ENCODE measurements around the gene CUL7.
"Not testable (repeated sequence)": the region's sequence is repeated elsewhere in the genome, so short reads cannot be mapped to it uniquely, and the experiment has no call there.

Gene CUL7

DNA sequence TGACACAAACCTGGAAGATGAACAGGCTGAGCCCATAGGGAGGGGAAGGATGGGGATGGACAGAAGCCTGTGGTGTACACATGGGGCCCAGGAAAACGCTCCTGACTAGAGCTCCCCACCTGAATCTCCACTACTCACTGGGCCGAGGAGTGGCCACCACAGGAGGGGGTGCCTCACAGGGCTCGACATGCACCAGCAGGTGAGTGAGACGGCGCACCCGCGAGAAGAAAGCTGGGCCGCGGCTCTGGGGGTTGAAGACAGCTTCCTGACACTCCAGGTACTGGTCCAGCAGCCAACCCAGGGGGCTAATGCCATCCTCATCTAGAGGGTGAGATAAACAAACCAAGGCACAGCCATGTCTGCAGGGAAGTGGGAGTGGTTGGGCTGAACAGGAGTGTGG, 10.3 kb downstream of the CUL7 start:
- DNase-seq = no peak

DNA sequence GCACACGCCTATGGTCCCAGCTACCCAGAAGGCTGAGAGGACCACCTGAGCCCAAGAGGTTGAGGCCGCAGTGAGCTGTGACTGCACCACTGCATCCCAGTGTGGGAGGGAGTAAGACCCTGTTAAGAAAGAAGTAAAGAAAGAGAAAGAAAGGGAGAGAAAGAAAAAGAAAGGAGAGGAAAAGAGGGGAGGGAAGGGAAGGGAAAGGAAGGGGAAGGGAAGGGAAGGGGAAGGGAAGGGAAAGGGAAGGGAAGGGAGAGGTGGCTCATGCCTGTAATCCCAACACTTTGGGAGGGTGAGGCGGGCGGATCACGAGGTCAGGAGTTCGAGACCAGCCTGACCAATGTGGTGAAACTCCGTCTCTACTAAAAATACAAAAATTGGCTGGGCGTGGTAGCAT, 12.2 kb downstream of the CUL7 start:
- DNase-seq = not testable (repeated sequence)

DNA sequence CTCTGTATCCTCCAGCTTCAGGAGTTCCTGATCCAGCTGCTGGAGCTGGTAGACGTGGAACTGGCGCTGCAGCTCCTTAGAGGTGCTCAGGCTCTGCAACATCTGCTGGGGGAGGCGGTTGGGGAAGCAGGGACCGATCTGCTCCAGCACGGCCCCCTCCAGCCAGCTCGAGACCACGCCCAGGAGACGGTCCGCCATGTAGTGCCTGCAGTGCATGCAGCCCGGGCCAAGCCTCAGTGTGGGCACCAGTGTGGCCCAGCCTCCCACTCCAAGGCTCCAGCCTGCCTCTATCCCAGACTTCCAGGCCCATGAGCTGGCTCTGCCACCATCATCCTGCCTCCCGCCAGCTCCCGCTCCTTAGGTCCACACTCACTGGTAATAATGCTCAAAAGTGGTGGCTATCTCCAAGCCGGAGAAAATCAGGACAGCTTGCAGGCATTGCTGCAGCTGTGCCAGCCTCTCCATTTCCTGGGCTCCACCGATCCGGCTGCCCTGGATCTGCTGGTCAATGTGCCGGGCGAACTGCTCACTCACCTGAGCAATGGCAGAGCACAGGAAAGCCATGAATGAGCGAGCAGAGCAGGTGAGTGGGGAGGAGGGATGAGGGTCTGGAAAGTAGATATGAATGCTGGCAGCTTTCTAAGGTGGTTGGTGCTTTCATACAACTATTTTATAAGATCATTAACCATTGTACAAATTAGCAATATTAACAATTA, 13.0 kb downstream of the CUL7 start:
- DNase-seq = no peak

DNA sequence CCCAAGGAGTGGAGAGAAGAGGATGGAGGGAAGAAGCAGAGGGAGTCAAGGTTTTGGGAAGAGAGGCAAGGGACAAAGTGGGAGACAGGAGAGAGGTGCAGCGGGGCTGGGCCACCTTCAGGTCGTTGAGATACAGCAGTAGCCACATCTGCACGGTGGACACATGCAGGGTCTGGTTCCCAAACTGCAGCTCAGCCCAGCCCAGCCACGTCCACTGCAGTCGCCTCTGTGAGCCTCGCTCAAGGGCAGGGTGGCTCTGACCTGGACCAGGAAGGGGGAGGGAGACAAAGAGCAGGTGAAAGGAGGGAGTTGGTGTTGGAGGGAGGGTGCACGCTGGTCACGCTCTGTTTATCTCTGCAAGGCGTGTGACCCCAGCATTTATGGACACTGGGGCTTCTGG, 14.9 kb downstream of the CUL7 start:
- no peak for DNase-seq

DNA sequence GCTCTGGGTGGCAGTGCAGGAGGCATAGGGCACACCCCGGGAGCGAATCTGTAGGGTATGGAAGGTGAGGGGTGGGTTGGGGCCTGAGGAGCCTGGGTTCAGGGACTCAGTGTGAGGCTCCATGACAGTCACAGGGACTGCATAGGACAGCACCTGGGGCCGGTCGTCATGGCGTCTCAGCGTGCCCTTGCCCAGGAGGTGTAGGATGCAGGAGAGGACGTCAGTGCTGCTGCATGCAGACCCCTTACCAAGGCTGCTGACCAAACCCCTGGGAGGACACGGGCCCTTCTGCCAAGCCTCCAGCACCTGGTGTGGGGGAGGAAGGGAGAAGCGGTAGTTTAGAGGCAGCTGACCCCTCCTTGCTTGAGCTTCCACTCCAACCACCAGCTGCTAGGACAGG, 15.9 kb downstream of the CUL7 start:
- DNase-seq = no peak

DNA sequence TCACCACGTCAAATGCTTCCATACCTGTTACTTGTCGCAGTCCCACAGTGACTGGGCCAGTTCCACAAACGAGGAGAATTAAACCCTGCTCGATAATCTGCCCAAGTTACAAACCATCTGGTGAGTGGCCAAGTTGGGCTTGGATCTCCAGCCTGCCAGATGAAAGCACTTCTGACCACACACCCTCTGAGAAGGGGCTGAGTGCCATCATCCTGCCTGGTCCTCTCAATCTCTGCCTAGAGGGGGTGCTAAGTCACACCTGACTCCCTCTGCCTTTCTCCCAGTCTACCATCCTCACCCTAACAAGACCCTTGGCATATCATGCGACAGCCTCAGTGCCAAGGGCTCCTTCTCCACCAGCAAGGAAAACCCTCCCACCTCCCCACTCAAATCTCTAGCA, 16.5 kb downstream of the CUL7 start:
- DNase-seq = no peak

DNA sequence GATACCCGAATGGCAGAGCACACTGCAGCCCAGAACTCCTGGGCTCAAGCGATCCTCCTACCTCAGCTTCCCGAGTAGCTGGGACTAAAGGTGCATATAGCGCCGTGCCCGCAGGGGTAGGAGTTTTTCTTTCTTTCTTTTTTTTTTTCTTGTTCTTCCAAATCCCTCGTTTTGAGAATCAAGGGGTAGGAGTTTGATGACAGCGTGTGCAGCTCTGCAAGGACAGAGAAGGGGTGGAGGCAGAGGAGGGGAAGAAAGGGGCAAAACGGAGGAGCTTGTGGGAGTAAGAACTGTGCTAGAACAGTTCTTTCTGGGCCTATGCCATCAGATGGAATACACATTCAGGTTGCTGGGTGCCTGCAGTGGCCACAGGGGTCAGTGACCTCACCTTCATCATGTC, 16.9 kb downstream of the CUL7 start:
- no peak for DNase-seq

DNA sequence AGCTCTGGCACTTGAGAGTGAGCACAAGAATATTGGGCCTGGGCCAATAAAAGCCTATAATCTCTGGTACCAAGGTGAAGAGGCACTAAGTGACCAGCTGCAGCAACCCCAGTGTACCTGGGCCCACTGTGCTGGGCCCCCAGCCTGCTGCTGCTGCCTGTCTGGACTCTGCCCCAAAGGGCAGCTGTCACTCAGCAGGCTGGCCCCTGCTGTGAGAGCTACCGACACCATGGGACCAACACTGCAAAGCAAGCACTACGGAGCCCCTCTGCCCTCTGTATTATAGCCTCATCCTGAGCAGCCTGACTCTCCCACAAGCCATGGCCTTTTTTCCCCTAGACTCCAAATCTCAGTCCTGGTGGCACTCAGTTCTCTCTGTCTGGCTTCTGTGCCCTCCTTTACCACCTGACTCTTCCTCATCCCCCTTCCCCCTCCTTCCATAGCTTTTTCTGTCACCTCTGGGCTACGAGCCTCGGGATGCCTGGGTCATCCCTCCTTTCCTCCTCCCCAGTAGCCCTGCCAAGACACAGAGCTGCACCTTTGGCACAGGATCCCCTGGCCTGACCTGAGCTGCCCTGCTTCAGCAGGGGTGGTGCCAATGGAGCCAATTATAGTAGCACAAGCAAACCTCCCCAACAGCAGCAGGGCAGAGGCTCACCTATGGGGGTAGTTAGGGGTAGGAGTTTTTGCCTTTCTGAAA, 18.0 kb downstream of the CUL7 start:
- DNase-seq = no peak

DNA sequence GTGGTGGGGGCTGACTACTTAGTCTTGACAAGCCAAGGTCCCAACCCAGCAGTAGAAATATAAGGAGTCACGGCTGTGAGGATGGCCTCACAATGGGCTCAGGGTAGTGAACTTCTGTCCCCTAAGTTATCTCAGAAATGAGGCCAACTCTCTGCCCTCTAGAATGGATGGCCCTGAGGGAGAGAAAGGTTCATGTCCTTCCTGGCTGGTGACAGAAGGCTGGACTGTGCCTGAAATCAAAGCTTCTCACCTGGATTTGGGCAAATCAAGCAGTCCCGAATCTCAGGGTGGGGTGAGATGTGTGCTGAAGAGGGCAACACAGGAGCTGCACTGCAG, 19.5 kb downstream of the CUL7 start:
- DNase-seq = no peak

DNA sequence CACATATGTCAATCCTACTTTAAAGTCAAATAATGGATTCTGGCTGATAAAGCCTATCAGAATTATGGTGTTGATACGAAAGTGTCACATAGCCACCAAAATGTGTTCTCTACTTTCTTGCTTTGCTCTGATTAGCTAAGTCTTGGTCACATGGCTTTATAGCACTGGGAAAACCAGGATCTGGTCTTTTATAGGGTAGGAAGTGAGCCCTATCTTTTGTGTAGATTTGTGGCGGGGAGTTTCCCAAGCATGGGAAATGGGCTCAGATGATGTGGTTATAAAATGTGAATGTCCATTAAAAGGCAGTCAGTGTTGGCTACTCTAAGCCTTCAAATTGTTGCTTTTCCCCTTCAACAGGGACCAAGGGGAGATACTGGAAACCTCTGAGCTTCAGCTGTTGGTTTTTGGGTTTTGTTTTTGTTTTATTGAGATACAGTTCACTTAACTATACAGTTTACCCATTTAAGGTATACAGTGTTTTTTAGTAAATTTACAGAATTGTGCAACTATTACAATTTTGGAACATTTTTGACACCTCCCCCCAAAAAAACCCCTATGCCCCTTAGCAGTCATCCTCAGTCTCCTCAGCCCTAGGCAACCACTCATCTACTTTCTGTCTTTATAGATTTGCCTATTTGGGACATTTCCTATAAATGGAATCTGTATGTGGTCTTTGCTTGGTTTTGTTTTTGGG, 20.0 kb downstream of the CUL7 start:
- no peak for DNase-seq

DNA sequence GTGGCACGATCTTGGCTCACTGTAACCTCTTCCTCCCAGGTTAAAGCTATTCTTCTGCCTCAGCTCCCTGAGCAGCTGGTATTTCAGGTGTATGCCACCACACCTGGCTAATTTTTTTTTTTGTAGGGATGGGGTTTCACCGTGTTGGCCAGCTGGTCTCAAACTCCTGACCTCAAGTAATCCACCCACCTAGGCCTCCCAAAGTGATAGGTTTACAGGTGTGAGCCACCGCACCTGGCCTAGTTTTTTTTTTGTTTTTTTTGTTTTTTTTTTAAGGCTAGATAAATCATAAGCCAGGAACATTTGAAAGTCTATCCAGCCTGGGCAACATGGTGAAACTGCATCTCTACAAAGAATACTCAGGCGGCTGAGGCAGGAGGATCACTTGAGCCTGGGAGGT, 21.3 kb downstream of the CUL7 start:
- no peak for DNase-seq

DNA sequence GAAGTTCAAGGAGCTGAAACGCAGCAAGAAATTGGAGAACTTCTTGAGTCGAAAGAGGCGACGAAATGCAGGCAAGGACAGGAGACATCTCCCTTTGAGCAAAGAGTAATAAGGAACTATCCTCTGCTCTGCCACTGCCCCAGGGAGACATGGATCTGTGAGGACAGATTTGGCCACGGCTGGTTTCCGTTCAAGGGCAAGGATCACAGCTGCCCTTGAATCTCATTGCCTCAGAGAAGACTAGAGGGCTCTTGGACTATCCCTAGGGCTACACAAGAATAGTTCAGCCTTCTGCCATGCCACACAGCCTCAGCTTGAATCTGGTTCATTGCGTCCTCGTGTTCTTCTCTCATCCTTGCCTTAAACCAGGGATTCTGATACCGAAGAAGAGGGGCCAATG, 24.5 kb downstream of the CUL7 start:
- no peak for DNase-seq

DNA sequence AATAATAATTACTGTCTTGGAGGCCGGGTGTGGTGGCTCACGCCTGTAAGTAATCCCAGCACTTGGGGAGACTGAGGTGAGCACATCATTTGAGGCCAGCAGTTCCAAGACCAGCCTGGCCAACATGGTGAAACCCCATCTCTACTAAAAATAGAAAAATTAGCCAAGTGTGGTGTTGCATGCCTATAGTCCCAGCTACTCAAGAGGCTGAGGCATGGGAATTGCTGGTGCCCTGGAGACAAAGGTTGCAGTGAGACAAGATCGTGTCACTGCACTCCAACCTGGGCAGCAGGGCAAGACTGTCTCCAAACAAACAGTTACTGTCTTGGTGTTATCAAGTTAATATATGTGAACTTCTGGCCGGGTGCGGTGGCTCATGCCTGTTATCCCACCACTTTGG, 27.3 kb downstream of the CUL7 start:
- DNase-seq = no peak

DNA sequence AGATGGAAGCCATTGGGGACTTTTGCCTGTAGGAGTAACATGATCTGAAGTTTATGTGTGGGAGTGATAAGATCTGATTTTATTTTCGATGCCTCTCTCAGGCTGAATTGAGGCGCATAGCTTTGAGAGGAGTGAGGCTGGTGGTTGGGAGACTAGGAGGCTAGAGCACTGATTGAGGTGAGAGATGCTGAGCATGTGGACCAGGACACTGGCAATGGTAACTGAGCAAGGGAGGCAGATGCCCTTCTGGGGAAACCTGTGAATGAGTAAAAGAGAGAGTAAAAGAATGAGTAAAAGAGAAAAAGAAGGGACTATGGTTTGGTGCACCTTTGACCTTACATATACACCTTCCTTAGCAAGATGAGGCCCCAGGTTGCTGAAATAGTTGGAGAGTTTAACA, 29.2 kb downstream of the CUL7 start:
- DNase-seq = no peak

DNA sequence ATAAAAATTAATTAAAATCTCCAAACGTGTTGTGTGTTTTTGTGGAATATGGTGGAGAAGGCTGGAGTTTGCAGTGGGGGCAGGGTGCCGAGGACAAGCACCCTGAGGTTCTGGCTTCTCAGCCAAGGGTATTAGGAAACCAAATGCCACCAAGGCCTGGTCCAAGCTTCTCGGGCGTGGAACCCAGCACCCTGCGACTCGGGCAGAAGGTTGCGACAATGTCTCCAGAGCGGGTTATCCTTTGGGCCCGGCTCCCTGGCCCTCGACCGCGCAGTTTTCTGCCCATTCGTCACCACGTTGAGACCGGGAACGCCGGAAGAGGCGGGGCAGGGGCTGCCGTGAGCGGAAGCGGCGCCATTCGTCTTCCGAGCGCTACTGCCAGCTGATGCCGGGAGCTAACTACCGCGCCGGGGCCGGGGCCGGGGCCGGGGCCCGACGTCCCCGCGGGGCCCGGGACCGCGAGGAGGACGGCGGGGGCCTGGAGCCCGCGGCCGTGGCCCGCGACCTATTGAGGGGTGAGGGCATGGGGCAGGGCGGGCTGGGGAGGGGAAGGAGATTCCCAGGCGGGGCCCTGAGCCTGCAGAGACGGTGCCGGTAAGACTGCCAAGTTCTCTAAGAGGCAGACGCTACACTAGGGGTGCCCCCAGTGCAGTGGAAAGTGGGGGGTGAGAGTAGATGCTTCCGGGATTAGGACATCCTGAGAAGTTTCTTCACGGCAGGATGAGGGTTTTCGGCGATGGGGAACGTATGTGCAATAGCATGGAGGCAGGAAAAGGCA, 32.2 kb downstream of the CUL7 start, which contains the start of gene RRP36:
TSS of gene RRP36 (plus strand) at position 354 of the 778 bp plus-strand sequence. CDS start at position 386, 32 bp downstream.
- peak; percentile 9 for DNase-seq

DNA sequence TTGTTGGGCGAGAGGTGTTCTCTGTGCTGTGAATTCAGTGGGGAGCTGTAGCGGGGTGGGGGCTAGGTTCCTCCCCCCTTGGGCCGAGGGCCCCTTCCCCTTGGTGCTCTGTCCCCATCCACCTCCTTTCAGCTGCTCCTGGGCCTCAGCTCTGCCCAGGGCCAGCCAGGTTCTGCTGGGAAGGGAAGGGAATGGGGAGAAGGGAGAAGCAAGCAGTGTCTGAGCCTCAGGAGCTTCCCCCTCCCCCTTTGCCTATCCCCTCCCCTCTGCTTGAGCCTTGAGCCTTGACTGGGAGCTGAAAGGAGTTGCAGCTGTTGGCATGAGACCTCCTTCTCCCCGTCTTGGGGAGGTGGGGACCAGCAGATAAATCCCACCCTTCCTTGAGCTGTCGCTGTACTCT, 32.8 kb downstream of the CUL7 start:
- DNase-seq = no peak

DNA sequence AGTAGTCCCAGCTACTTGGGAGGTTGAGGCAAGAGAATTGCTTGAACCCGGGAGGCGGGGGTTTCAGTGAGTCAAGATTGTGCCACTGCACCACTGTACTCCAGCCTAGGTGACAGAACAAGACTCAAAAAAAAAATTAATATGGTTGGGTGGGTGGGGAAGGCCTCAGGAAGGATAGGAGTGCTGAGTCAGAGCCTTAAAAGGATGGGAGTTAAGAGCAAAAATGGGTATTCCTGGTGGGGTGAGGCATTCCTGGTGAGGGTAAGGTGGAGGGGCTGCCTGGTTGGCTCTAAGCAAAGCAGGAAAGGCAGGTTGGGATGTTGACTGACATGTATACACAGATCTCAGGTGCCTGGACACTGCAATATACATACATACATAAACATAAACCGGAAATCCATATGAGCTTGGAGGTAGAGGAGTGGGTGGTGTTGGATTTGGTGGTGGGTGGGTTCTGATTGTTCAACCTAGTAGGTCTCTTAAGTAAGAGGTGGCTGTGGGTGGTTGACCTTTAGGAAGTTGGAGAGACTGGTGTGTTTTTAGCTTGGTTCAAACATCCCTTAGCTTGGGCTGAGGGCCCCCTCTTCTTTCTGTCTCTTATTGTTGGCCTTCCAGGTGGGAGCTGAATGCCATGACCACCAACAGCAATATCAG, 33.5 kb downstream of the CUL7 start:
- no peak for DNase-seq

DNA sequence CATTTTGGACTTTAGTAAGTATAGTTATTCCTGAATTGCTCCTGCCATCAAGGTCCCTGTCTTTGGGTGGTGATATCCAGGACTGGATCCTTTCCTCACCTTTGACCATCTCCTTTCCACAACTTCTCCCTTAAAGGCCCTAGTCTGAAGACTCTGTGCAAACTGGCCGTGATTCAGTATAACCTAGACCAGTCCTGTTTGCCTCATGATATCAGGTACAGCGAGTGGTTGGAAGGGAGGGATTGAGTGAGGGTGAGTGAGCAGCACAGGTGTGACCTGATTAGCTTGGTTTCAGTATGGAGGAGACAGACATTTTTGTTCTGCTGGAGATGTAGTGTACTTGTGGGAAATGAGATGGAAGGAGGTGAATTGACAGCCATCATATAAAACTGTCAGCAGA, 34.5 kb downstream of the CUL7 start:
- no peak for DNase-seq

DNA sequence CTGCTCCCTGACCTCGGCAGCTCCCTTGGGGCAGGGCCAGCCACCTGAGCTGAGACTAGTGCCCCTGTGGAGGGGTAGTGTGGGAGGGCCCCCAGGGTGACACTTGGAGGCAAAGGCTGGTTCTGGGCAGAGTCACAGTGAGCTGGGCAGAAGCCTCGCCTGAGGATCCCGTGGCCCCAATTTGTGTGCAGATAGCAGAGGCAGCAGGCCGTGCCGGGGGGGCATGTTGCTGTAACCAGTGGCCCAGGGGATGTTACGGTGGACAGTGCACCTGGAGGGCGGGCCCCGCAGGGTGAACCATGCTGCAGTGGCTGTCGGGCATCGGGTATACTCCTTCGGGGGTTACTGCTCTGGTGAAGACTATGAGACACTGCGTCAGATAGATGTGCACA, 36.7 kb downstream of the CUL7 start:
- DNase-seq = no peak

DNA sequence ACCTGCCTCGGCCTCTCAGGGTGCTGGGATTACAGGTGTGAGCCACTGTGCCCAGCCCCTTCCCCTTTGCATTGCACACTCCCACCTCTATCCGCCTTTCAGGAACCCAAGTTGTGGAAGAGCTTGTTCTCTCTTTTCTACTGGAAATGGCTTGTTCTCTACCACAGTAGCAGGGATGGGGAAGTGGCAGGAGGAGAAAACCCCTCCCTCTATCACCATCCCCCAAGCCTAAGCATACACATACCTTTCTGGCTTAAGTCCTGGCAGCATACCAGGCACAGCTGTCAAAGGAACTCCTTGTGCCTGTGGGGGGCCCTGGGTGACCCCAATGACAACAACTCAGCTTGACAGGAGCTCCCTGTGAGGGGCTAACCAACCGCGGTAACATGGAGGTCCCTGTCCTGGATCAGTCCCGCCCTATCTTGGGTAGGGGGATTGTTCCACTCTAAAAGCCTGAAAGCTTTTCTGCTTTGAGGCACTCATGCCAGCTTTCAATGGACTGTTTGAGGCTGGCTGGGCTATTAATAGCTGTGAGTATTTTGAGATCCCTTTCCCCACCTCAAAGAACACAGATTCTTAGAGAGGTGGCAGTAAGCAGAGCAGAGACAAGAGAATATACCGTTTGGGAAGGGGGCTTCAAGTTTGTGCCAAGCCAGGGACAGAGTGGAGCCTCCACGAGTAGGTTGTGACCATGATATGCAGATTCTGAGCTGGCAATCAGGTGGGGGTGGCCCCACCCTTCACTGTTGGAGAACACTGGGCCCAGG, 37.3 kb downstream of the CUL7 start:
- no peak for DNase-seq

DNA sequence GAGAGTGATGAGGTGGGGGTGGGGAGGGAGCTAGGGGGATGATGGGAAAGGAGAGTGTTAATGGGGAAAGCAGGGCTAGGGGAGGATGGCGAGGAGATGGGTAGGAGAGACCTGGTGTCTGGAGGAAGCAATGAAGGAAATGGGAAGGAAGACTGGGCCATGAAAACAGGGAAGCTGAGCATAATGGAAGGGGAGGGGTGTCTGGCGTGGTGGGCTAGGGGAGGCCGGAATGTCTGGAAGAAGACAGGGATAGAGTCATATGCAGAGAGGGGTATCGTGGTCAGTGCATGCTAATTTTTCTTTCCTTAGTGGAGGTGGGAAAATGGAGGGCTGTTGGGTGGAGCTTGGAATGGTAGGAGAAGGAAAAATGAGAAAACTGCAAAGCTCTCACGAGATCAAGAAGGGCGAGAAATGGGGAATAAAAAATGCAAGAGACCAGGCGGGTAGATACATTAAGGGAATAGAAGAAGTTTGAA, 39.2 kb downstream of the CUL7 start:
- no peak for DNase-seq

DNA sequence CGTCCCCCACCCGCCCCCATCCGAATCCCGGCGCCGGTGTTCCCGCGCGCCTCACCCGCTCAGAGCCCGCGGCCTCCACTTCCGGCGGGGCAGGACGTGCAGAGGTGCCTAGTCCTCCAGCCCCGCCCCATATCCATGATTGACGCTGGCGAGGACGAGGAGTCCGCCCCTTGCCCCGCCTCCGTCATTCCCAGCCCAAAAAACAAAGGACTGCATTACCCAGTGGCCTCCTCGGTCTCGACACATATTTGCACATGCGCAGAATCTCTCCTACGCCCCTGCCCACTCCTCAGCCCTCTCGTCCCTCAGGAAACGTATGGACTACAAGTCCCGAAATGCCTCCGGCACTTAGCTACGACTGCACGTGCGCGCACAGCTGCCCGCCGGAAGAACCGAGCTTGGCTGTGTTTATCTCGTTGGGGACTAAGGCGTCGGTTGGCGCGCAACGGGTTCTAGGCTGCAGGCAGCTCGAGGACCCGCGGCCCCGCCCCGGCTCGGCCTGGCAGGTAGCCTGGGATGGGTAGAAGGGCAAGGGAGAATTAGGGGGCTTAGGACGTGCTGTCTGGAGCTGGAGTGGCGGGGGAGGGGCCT, 39.7 kb downstream of the CUL7 start, which contains the start of the genes KLHDC3 and MEA1:
TSS of gene KLHDC3 (plus strand) at position 407 of the 591 bp plus-strand sequence. CDS start 2,944 bp downstream, outside the sequence.
TSS of gene MEA1 (minus strand) at position 104 of the 591 bp plus-strand sequence. CDS start 133 bp downstream, outside the sequence.
- DNase-seq = peak; percentile 98

All from NCI-H524 treated with DMSO at 0.1 percent for 48 hours (cell line).